Measurements from ENCODE around the gene MUC13. TPM values are rescaled to one million over a fixed set of nuclear protein-coding genes. Genes with fewer than 3 reads are reported as not detected.
A peak's percentile ranks its signal among the peaks of the same experiment; 100 is the strongest.

MUC13 gene
- total RNA-seq, 1 donor from 2014 or later = not detected

- no peak for DNase-seq
These were observed 72.5 kb downstream of the MUC13 start for GRCh38 chr3:124862006-124862405.

GRCh38 chr3:124861041-124861440 lies 73.5 kb downstream of the MUC13 start:
- no peak for DNase-seq

GRCh38 chr3:124860599-124860998 lies 74.0 kb downstream of the MUC13 start:
- DNase-seq = peak; percentile 94

- DNase-seq = peak; percentile 92
These were observed 75.5 kb downstream of the MUC13 start for GRCh38 chr3:124859025-124859424.

- peak; percentile 67 for DNase-seq
These were observed 76.3 kb downstream of the MUC13 start for GRCh38 chr3:124858275-124858674.

- no peak for DNase-seq
These were observed 77.9 kb downstream of the MUC13 start for GRCh38 chr3:124856677-124857076.

Other genes starting within 250 kb of the MUC13 start
- 33.8 and 36.1 TPM in 2 replicates for gene UMPS, start 204.3 kb downstream of the MUC13 start, total RNA-seq
- 86.6 and 107 TPM in 2 replicates for gene ITGB5, start 47.4 kb downstream of the MUC13 start, total RNA-seq
- gene HEG1, start 121.2 kb upstream of the MUC13 start, total RNA-seq = 55.6 and 103 TPM in 2 replicates